NCI-H69 (cell line): ENCODE measurements around the gene ZNF784.

Experiments used
- DNase-seq: peaks from one replicate; lab custom pipeline; 2025; lab: John Stamatoyannopoulos, UW

The ZNF784 gene

GRCh38 chr19:55620410-55621204 lies 3.8 kb downstream of the ZNF784 start:
- no peak for DNase-seq

DNA sequence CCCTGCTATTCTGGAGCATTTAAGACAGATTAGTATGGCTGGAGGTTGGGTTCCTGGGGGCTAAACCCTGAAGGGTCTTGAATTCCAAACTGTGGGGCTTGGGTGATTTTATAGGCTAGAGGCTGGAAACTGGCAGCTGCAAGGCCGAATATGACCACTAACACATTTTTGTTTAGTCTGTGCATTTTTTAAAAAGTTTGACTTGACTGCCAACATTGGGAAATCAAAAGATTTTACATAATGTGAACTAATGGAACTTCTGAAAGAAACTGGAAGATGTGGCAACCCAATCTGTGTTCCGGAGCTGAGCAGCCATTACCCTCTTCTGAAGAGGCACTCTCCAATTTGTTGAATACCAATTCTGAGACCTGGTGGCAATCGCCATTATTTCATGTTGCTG lies 5.1 kb downstream of the ZNF784 start:
- no peak for DNase-seq

- DNase-seq = no peak
Measured at GRCh38 chr19:55618426-55618825, 5.9 kb downstream of the ZNF784 start.

DNA sequence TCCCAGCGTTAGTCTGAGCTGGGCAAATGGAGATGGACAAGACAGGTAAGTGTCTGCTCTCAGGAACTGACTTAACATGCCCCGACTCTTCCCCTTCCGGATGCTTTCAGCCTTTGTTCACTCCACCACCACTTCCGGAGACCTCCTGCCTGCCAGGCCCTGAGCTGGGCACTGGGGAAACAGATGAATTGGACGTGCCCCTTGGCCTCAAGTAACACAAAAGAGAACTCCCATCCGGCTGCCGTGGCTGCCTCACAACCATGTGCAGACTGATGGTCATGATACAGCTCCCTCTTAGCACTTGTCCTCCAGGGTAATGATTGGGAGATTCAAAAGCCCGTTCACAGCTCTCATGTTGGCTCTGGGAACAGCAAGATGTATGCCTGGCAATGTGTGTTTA lies 6.9 kb downstream of the ZNF784 start:
- no peak for DNase-seq

DNA sequence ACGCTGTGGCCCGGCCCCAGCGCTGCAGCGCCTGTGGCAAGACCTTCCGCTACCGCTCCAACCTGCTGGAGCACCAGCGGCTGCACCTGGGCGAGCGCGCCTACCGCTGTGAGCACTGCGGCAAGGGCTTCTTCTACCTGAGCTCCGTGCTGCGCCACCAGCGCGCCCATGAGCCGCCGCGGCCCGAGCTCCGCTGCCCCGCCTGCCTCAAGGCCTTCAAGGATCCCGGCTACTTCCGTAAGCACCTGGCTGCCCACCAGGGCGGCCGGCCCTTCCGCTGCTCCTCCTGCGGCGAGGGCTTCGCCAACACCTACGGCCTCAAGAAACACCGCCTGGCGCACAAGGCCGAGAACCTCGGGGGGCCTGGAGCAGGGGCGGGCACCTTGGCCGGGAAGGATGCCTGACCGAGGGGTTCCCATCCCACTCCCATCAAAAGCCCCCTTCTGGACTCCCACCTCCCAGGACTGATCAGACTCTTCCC lies 7.9 kb downstream of the ZNF784 start:
- no peak for DNase-seq

DNA sequence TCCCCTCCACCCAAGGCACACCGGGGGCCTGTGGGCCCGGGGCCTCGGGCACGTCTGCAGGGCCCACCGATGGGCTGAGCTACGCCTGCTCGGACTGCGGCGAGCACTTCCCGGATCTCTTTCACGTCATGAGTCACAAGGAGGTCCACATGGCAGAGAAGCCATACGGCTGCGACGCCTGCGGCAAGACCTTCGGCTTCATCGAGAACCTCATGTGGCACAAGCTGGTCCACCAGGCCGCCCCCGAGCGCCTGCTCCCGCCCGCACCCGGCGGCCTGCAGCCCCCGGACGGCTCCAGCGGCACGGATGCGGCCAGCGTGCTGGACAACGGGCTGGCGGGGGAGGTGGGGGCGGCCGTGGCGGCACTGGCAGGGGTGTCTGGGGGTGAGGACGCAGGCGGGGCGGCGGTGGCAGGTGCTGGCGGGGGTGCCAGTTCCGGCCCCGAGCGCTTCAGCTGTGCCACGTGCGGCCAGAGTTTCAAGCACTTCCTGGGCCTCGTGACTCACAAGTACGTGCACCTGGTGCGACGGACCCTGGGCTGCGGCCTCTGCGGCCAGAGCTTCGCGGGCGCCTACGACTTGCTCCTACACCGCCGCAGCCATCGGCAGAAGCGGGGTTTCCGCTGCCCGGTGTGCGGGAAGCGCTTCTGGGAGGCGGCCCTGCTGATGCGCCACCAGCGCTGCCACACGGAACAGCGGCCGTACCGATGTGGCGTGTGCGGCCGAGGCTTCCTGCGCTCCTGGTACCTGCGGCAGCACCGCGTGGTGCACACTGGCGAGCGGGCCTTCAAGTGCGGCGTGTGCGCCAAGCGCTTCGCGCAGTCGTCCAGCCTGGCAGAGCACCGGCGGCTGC lies 8.6 kb downstream of the ZNF784 start:
- DNase-seq = no peak

GRCh38 chr19:55614711-55615542 lies 9.4 kb downstream of the ZNF784 start:
- no peak for DNase-seq

DNA sequence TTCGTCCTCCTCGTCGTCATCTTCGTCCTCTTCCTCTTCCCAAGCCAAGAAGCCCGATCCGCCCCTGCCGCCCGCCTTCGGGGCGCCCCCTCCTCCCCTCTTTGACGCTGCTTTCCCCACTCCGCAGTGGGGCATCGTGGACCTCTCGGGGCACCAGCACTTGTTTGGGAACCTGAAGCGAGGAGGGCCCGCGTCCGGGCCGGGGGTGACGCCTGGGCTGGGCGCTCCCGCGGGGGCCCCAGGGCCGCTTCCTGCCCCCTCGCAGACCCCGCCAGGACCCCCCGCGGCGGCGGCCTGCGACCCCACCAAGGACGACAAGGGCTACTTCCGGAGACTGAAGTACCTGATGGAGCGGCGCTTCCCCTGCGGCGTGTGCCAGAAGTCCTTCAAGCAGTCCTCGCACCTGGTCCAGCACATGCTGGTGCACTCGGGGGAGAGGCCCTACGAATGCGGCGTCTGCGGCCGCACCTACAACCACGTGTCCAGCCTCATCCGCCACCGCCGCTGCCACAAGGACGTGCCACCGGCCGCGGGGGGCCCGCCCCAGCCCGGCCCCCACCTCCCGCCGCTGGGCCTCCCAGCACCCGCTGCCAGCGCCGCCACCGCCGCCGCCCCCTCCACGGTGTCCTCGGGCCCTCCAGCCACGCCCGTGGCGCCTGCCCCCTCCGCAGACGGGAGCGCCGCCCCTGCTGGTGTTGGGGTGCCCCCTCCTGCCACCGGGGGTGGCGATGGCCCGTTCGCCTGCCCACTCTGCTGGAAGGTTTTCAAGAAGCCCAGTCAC lies 10.2 kb downstream of the ZNF784 start:
- no peak for DNase-seq

- no peak for DNase-seq
Measured at GRCh38 chr19:55613396-55613795, 11.0 kb downstream of the ZNF784 start.

DNA sequence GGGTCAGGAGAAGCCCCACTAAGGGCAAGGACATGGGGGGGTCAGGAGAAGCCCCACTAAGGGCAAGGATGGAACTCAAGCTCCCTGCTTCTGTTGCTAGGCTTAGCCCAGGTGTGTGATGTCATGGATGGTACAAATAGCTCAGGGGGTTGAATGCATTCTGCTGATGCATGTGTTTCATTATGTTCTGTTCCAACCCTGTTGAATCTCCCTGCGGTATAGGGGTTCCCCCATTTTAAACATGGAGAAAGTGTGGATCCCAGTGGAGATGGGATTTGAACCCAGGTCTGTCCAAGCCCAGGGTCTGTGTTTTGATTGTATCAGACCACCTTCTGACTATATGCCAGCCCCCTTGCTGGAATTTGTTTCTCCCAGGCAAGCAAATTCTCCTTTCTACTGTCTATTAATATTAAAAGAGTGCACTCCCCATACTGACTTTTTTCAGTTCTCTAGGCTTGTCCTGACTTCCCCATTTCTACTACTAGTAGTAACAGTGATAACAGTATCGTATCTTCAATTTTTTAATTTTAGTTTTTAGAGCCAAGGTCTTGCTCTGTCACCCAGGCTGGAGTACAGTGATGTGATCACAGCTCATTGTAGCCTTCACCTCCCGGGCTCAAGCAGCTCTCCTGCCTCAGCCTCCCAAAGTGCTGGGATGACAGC lies 12.3 kb downstream of the ZNF784 start:
- DNase-seq = no peak

DNA sequence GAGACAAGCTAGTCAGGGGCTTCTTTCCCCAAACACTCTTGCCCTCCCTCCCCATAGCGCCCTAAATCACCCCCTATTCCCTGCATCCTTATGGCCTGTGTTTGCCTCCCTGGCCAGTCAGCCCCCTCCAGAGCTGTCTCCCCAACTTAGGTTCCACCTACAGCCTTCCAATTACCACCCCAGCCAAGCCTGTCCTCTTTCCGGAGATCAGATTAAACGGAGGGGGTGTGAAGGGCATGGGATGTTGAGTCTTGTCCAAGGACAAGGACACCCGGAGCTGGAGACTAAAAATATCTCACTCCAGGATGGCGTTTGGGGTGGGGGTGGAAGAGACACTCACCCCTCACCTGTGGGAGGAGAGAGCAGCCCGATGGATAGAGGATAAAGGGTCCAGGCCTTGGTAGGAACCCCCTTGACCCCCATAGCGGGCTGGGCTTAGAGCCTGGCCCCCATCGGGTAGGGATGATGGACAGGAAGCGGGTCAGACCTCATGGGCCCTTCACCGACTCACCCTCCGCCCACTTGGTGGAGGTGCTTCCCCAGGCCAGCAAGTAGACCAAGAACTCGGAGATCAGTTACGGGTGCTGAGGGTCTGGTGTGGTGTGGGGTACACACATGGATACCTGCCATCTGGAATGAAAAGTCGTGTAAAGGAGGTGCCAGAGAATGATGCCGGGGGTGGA lies 12.9 kb downstream of the ZNF784 start:
- no peak for DNase-seq

DNA sequence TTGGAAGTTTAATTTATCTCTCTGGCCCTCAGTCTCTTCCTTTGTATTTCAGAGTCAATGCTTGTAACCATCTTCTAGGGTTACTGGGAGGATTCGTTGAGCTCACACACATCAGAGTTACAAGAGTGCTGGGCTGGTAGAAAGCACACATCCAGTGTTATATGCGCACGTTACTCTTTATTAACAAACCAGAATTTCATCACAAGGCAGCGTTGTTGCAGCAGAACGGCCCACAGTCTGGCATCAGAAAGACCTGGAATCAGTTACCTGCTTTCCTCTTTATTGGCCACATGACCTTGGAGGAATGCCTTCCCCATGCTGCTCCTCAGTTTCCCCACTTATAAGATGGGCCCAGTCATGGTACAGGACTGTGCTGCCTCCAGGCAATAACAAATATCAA lies 15.0 kb downstream of the ZNF784 start:
- no peak for DNase-seq

- no peak for DNase-seq
Measured at GRCh38 chr19:55606817-55607216, 17.5 kb downstream of the ZNF784 start.

GRCh38 chr19:55606471-55606787 lies 17.9 kb downstream of the ZNF784 start:
- no peak for DNase-seq

- peak; percentile 88 for DNase-seq
Measured at GRCh38 chr19:55605637-55606470, 18.5 kb downstream of the ZNF784 start, which contains the start of gene ZNF865. ZNF865 (plus strand) TSS chr19:55605647; CDS start chr19:55613619, 7,972 bp downstream.

- peak; percentile 99 for DNase-seq
Measured at GRCh38 chr19:55605207-55605636, 19.1 kb downstream of the ZNF784 start.

GRCh38 chr19:55603581-55604292 lies 20.6 kb downstream of the ZNF784 start:
- DNase-seq = no peak

- DNase-seq = no peak
Measured at GRCh38 chr19:55603115-55603514, 21.3 kb downstream of the ZNF784 start.
